ENCODE results near the gene THSD4. TPM values are rescaled to one million over a fixed set of nuclear protein-coding genes. Genes with fewer than 3 reads are reported as not detected.

THSD4 gene
- total RNA-seq, 1 experiment from 2014 or later, result 0.29 TPM

DNA sequence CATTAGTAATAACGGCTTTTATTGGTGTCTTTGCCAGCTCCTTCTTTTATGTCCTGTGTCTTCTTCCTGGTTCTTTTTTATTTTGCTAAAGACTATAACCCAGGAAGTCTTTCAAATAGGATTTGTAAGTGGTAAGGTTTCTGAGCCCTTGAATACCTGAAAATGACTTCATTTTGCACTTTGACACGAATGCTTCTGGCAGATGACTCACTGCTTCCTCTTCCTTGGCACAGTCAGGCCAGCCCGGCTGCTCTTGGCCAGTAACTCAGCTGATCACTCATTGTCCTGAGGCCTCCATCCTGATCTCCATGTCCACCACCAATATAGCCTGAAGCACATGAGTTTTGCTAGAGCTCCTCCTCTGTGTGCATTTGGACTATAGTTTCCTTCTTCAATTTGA, 646.4 kb downstream of the THSD4 start:
- Mint-ChIP-seq H3K36me3 (ENCODE audit: insufficient read depth, unreplicated experiment) (no peaks in the 10 kb centered on the region), H3K9me3 (ENCODE audit: unreplicated experiment) (peaks cover 25% of the 10 kb centered on the region), H3K4me1 (ENCODE audit: low read depth, unreplicated experiment) (peaks cover 14% of the 10 kb centered on the region), H3K4me3 (ENCODE audit: unreplicated experiment) (no peak overlapping the region), H3K27me3 (ENCODE audit: insufficient read depth, unreplicated experiment) (no peaks in the 10 kb centered on the region), H3K27ac (ENCODE audit: unreplicated experiment) (no peak overlapping the region)
- ChIA-PET POLR2A (interaction anchor here (0.6 kb wide), 1 partner anchor 169 kb away, joined by 3 read pairs; no protein-coding TSS in a partner anchor), CTCF (interaction anchor here (0.7 kb wide), 1 partner anchor 658 kb away, joined by 3 read pairs; no protein-coding TSS in a partner anchor)
- no peaks in the 10 kb centered on the region for H3K27me3 ChIP-seq (replicated peaks; ENCODE audit: control insufficient read depth, insufficient read depth, low read length)
- TF ChIP-seq, protein P1, sequence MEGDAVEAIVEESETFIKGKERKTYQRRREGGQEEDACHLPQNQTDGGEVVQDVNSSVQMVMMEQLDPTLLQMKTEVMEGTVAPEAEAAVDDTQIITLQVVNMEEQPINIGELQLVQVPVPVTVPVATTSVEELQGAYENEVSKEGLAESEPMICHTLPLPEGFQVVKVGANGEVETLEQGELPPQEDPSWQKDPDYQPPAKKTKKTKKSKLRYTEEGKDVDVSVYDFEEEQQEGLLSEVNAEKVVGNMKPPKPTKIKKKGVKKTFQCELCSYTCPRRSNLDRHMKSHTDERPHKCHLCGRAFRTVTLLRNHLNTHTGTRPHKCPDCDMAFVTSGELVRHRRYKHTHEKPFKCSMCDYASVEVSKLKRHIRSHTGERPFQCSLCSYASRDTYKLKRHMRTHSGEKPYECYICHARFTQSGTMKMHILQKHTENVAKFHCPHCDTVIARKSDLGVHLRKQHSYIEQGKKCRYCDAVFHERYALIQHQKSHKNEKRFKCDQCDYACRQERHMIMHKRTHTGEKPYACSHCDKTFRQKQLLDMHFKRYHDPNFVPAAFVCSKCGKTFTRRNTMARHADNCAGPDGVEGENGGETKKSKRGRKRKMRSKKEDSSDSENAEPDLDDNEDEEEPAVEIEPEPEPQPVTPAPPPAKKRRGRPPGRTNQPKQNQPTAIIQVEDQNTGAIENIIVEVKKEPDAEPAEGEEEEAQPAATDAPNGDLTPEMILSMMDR (IDR thresholded peaks at IDR 0.05; ENCODE audit: insufficient read depth in 1 of 2, low read depth in 1 of 2, low read length in 1 of 2, severe bottlenecking in 1 of 2, unreplicated experiment in 1 of 2), result no peak
- H3K36me3 ChIP-seq (ENCODE audit: control insufficient read depth, insufficient read depth, low read length), result no peaks in the 10 kb centered on the region
- intact Hi-C loops (cut with micrococcal nuclease; ENCODE audit: unreplicated experiment), result no loop called here
- H3K4me1 ChIP-seq, result peaks cover 16% of the 10 kb centered on the region; the same call in 1 of the 2 replicates
- BruUV-seq (replicated peaks), result no TSS peak
- H3K9me3 ChIP-seq, result peaks cover 15% of the 10 kb centered on the region
- no peak overlapping the region for H3K4me3 ChIP-seq (ENCODE audit: low read depth, low read length)
- no peak for DNase-seq

DNA sequence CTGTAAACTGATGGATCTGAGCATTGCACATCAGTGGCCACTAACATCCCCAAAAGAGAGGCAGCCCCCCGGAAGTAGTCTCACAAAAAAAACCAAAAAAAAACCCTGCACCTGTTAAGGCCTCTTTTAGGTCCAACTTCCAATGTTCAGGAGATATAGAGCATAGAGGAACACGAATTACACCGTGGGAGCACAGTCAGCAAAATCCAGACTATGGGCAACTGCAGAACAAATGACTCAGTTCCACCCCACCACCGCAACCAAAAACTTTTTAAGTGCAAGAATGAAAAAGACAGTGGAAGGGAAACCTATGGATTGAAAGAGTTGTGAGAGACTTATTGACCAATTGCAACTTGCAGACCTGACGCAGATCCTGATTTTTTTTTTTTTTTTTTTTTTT, 652.9 kb downstream of the THSD4 start:
- intact Hi-C loops (cut with micrococcal nuclease; ENCODE audit: unreplicated experiment), result no loop called here
- H3K27me3 Mint-ChIP-seq (ENCODE audit: insufficient read depth, unreplicated experiment), result no peaks in the 10 kb centered on the region
- H3K9me3 Mint-ChIP-seq (ENCODE audit: unreplicated experiment), result no peaks in the 10 kb centered on the region
- no peaks in the 10 kb centered on the region for H3K4me1 Mint-ChIP-seq (ENCODE audit: low read depth, unreplicated experiment)
- BruUV-seq (replicated peaks), result no TSS peak
- H3K36me3 ChIP-seq (ENCODE audit: control insufficient read depth, insufficient read depth, low read length), result no peaks in the 10 kb centered on the region
- H3K4me3 Mint-ChIP-seq (ENCODE audit: unreplicated experiment), result no peak overlapping the region
- no peaks in the 10 kb centered on the region for H3K27me3 ChIP-seq (replicated peaks; ENCODE audit: control insufficient read depth, insufficient read depth, low read length)
- H3K4me1 ChIP-seq, result no peaks in the 10 kb centered on the region
- no peak overlapping the region for H3K4me3 ChIP-seq (ENCODE audit: low read depth, low read length)
- no peaks in the 10 kb centered on the region for H3K36me3 Mint-ChIP-seq (ENCODE audit: insufficient read depth, unreplicated experiment)
- ChIA-PET CTCF (no interaction called here), POLR2A (no interaction called here)
- DNase-seq, result no peak
- H3K9me3 ChIP-seq, result no peaks in the 10 kb centered on the region
- TF ChIP-seq, protein P1 (IDR thresholded peaks at IDR 0.05; ENCODE audit: insufficient read depth in 1 of 2, low read depth in 1 of 2, low read length in 1 of 2, severe bottlenecking in 1 of 2, unreplicated experiment in 1 of 2), result no peak
- no peak overlapping the region for H3K27ac Mint-ChIP-seq (ENCODE audit: unreplicated experiment)

DNA sequence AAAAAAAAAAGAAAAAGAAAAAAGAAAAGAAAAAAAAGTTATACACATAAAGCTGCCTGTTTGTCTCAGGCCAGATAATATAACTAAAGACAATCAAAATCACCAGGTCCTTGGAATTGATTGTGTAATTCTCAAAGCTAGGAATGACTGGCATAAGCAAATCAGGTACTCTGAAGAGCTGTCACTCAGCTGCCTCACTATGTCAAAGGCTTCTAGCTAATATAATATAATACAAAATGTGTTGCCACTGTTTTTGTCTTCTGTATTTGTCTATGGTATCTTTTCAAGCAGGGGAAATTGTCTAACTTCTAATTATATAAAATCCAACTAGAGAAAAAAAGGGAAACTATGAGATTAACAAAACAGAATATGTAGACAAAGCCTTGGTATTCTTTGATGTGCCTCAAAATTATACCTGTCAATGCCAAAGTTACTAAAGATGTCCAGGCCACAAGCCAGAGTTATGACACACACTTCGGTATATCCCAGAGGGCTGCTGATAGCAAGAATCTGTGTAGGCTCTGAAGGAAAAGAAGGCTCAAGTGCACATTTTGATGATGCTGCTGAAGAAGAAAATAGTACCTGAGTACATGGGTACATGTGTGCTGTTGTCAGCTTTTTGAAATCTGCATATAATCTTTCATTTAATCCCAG, 658.1 kb downstream of the THSD4 start:
- no peak overlapping the region for H3K4me3 Mint-ChIP-seq (ENCODE audit: unreplicated experiment)
- DNase-seq, result no peak
- CTCF ChIA-PET, result interaction anchor here (0.6 kb wide), 1 partner anchor 79 kb away, joined by 3 read pairs; no protein-coding TSS in a partner anchor

More for the DNA sequence above, 658.1 kb downstream of the THSD4 start:
- Histone ChIP-seq H3K36me3 (ENCODE audit: control insufficient read depth, insufficient read depth, low read length) (no peaks in the 10 kb centered on the region), H3K4me1 (no peaks in the 10 kb centered on the region), H3K27me3 (replicated peaks; ENCODE audit: control insufficient read depth, insufficient read depth, low read length) (no peaks in the 10 kb centered on the region), H3K9me3 (no peaks in the 10 kb centered on the region), H3K4me3 (ENCODE audit: low read depth, low read length) (no peak overlapping the region)
- Mint-ChIP-seq H3K27me3 (ENCODE audit: insufficient read depth, unreplicated experiment) (no peaks in the 10 kb centered on the region), H3K9me3 (ENCODE audit: unreplicated experiment) (no peaks in the 10 kb centered on the region), H3K27ac (ENCODE audit: unreplicated experiment) (no peak overlapping the region), H3K4me1 (ENCODE audit: low read depth, unreplicated experiment) (peaks cover 2% of the 10 kb centered on the region), H3K36me3 (ENCODE audit: insufficient read depth, unreplicated experiment) (no peaks in the 10 kb centered on the region)
- no TSS peak for BruUV-seq (replicated peaks)
- POLR2A ChIA-PET, result no interaction called here
- TF ChIP-seq, protein P1 (IDR thresholded peaks at IDR 0.05; ENCODE audit: insufficient read depth in 1 of 2, low read depth in 1 of 2, low read length in 1 of 2, severe bottlenecking in 1 of 2, unreplicated experiment in 1 of 2), result no peak
- intact Hi-C loops (cut with micrococcal nuclease; ENCODE audit: unreplicated experiment), result no loop called here
